GM19023 (cell line): Measurements from ENCODE around the gene SMLR1.
"Not testable (repeated sequence)": the region's sequence is repeated elsewhere in the genome, so short reads cannot be mapped to it uniquely, and the experiment has no call there.

Experiments used
- ATAC-seq: cut with Tn5 transposase; IDR thresholded peaks from one replicate; pipeline ENCODE4 v1.9.1; 2021; ENCODE audit warnings: mild to moderate bottlenecking, moderate library complexity; ENCODE audit not compliant: unreplicated experiment

SMLR1 gene

GRCh38 chr6:130827247-130828149 is at the start of gene SMLR1:
Gene SMLR1, plus strand, starts transcription at chr6:130827406. Its CDS starts 8 bp downstream, at chr6:130827414.
- no peak for ATAC-seq

GRCh38 chr6:130778946-130779657 is 48.1 kb upstream of the SMLR1 start:
- ATAC-seq, result no peak

GRCh38 chr6:130779658-130780033 is 47.6 kb upstream of the SMLR1 start:
- no peak for ATAC-seq

GRCh38 chr6:130780122-130780521 is 47.1 kb upstream of the SMLR1 start:
- ATAC-seq, result no peak

- ATAC-seq, result no peak
Measured at GRCh38 chr6:130781557-130781956, 45.6 kb upstream of the SMLR1 start.

GRCh38 chr6:130783416-130784107 is 43.6 kb upstream of the SMLR1 start:
- no peak for ATAC-seq

GRCh38 chr6:130787726-130788500 is 39.3 kb upstream of the SMLR1 start:
- ATAC-seq, result no peak

GRCh38 chr6:130788954-130789353 is 38.3 kb upstream of the SMLR1 start:
- ATAC-seq, result no peak

- ATAC-seq, result no peak
Measured at GRCh38 chr6:130794010-130794697, 33.1 kb upstream of the SMLR1 start.

GRCh38 chr6:130794738-130795137 is 32.5 kb upstream of the SMLR1 start:
- no peak for ATAC-seq

- no peak for ATAC-seq
Measured at GRCh38 chr6:130796313-130796905, 30.8 kb upstream of the SMLR1 start.

- ATAC-seq, result no peak
Measured at GRCh38 chr6:130797061-130797460, 30.1 kb upstream of the SMLR1 start.

- ATAC-seq, result not testable (repeated sequence)
Measured at GRCh38 chr6:130801368-130801767, 25.8 kb upstream of the SMLR1 start.

- no peak for ATAC-seq
Measured at GRCh38 chr6:130810307-130811030, 16.7 kb upstream of the SMLR1 start.

- no peak for ATAC-seq
Measured at GRCh38 chr6:130811932-130812331, 15.3 kb upstream of the SMLR1 start.

- no peak for ATAC-seq
Measured at GRCh38 chr6:130814506-130814905, 12.7 kb upstream of the SMLR1 start.

- ATAC-seq, result no peak
Measured at GRCh38 chr6:130815200-130816071, 11.8 kb upstream of the SMLR1 start.

- no peak for ATAC-seq
Measured at GRCh38 chr6:130822736-130823135, 4.5 kb upstream of the SMLR1 start.
